ENCODE data around the gene SCAPER. TPM values are rescaled to one million over a fixed set of nuclear protein-coding genes. Genes with fewer than 3 reads are reported as not detected.
"Not testable (repeated sequence)": the region's sequence is repeated elsewhere in the genome, so short reads cannot be mapped to it uniquely, and the experiment has no call there.

SCAPER gene
- total RNA-seq, 1 donor from 2014 or later, result 21.5 TPM

DNA sequence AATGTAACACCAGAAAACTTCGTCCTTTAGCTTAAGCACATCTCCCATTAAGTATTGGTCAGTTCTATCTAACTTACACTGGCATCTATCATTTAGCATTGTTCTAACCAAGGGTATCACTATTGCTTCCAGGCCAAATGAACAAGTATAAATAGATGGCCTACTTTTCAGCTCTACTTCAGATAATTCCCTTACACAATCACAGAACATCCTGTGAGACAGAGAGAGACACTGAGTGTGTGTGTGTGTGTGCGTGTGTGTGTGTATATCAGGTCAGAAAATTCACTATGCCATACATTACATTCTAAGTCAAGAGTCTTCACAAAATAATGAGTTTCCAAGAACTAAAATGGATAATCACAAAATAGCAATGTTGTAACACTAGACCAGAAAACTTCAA lies 39.1 kb downstream of the SCAPER start:
- DNase-seq (ENCODE audit: low spot score), result no peak
- peaks cover 4% of the 10 kb centered on the region for H3K27me3 Mint-ChIP-seq (ENCODE audit: insufficient read depth)
- H3K4me1 Mint-ChIP-seq (ENCODE audit: low read depth), result peaks cover 19% of the 10 kb centered on the region
- peaks cover 8% of the 10 kb centered on the region for H3K36me3 Mint-ChIP-seq (ENCODE audit: low read depth)
- H3K4me3 Mint-ChIP-seq, result no peak overlapping the region
- no peaks in the 10 kb centered on the region for H3K9me3 Mint-ChIP-seq
- H3K27ac Mint-ChIP-seq, result no peak overlapping the region
- intact Hi-C loops (cut with micrococcal nuclease), result loop anchor here (1.0 to 5.0 kb wide), 4 partner anchors 223 to 675 kb away; partner anchors contain the start of gene ISL2

DNA sequence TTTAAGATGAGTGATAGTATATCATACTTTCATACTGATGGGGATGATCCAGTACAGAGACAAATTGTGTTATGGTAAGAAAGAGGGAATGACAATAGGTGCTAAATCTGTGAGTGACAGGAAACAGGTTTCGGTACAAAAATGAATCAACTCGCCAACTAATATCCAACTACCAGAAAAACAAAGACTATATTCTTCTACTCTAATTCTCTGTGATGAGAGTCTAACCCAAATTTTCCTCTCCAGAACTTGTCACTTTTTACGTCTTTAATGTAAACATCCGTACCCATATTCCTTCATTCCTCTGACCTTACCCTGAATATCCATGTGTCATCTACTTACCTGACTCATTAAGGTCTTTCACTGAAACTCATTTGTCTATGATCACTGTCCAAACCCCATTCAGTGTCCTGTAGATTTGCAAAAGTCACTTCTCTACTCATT lies 39.6 kb downstream of the SCAPER start:
- no peak for DNase-seq (ENCODE audit: low spot score)
- intact Hi-C loops (cut with micrococcal nuclease), result loop anchor here (2.0 to 5.0 kb wide), 2 partner anchors 291 to 528 kb away; partner anchors contain the start of gene ISL2
- no peak overlapping the region for H3K27ac Mint-ChIP-seq
- peaks cover 8% of the 10 kb centered on the region for H3K36me3 Mint-ChIP-seq (ENCODE audit: low read depth)
- H3K4me1 Mint-ChIP-seq (ENCODE audit: low read depth), result peaks cover 19% of the 10 kb centered on the region
- H3K4me3 Mint-ChIP-seq, result no peak overlapping the region
- no peaks in the 10 kb centered on the region for H3K9me3 Mint-ChIP-seq
- H3K27me3 Mint-ChIP-seq (ENCODE audit: insufficient read depth), result peaks cover 4% of the 10 kb centered on the region

DNA sequence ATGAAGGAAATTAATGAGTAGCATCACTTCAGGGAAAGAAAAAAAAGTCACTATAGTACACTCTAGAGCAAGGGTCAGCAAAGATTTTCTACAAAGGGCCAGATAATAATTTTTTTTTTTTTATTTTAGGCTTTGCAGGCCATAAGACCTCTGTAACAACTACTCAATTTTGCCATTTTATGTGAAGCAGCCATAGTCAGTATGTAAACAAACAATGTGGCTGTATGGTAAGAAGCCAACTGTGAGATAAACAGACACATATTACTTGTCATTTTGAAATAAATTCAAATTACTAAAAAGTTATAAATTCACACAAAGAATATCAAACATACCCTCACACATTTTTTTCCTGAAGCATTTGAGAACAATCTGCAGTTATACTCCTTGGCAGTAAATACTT lies 40.6 kb downstream of the SCAPER start:
- H3K27me3 Mint-ChIP-seq (ENCODE audit: insufficient read depth), result peaks cover 4% of the 10 kb centered on the region
- intact Hi-C loops (cut with micrococcal nuclease), result loop anchor here (2.0 kb wide), 1 partner anchor 290 kb away; no protein-coding TSS in a partner anchor
- H3K4me1 Mint-ChIP-seq (ENCODE audit: low read depth), result peaks cover 19% of the 10 kb centered on the region
- no peaks in the 10 kb centered on the region for H3K9me3 Mint-ChIP-seq
- H3K4me3 Mint-ChIP-seq, result no peak overlapping the region
- no peak for DNase-seq (ENCODE audit: low spot score)
- no peak overlapping the region for H3K27ac Mint-ChIP-seq
- peaks cover 4% of the 10 kb centered on the region for H3K36me3 Mint-ChIP-seq (ENCODE audit: low read depth)

DNA sequence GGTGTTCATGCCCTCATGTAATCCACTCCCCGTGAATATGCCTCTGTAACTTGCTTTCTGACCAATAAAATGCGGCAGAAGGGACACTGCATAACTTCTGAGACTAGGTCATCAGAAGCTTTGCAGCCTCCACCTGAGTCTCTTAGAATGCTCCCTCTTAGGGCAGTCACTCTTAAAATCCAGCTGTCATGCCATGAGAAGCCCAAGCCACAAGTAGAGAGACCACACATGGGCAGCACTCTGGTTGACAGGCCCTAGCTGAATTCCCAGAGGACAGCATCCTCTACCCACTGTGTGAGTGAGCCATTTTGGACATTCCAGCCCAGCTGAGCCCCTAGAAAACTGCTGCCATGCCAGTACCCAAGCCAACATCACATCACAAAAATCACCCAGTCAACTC lies 41.4 kb downstream of the SCAPER start:
- Mint-ChIP-seq H3K4me3 (no peak overlapping the region), H3K27me3 (ENCODE audit: insufficient read depth) (no peaks in the 10 kb centered on the region), H3K36me3 (ENCODE audit: low read depth) (peaks cover 5% of the 10 kb centered on the region), H3K4me1 (ENCODE audit: low read depth) (peaks cover 19% of the 10 kb centered on the region), H3K27ac (no peak overlapping the region), H3K9me3 (no peaks in the 10 kb centered on the region)
- no peak for DNase-seq (ENCODE audit: low spot score)
- intact Hi-C loops (cut with micrococcal nuclease), result loop anchor here (2.0 kb wide), 1 partner anchor 289 kb away; no protein-coding TSS in a partner anchor

DNA sequence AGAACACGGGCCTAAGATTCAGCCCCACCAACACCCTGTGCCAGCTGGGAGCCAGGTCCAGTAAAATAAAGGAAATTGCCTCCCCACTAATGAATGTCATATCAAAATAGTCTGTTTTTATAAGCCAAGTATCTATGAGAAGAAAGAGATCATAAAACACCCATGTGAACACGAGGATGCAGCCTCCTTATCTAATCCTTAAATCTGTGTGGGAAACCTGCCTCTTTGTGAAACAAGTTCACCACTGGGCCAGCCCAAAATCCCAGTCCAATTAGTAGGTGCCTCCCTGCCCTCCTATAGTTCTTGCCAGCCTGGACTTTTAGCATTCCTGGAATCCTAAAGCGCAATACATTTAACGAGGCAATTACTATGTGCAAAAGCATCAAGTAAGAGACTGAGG lies 42.0 kb downstream of the SCAPER start:
- Mint-ChIP-seq H3K36me3 (ENCODE audit: low read depth) (peaks cover 7% of the 10 kb centered on the region), H3K27ac (no peak overlapping the region), H3K4me3 (no peak overlapping the region), H3K9me3 (no peaks in the 10 kb centered on the region), H3K4me1 (ENCODE audit: low read depth) (peaks cover 19% of the 10 kb centered on the region), H3K27me3 (ENCODE audit: insufficient read depth) (no peaks in the 10 kb centered on the region)
- DNase-seq (ENCODE audit: low spot score), result no peak
- intact Hi-C loops (cut with micrococcal nuclease), result no loop called here

DNA sequence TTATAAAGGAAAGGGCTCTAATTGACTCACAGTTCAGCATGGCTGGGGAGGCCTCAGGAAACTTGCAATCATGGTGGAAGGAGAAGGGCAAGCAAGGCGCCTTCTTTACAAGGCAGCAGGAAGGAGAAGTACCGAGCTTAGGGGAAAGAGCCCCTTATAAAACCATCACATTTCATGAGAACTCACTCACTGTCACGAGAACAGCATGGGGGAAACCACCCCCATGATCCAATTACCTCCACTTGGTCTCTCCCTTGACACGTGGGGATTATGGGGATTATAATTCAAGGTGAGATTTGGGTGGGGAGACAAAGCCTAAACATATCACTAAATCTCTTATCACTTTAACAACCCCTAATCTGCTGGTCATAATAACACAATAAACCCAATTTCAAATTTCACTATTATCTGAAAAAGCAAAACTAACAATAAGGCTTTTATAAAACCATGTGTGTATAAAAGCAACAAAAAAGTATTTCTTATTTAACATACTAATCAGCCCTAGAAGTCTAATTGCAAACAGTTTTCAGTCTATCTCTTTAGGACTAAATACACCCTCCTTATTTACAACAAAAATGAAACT lies 43.2 kb downstream of the SCAPER start:
- no peak overlapping the region for H3K4me3 Mint-ChIP-seq
- no peaks in the 10 kb centered on the region for H3K27me3 Mint-ChIP-seq (ENCODE audit: insufficient read depth)
- DNase-seq (ENCODE audit: low spot score), result no peak
- peaks cover 7% of the 10 kb centered on the region for H3K36me3 Mint-ChIP-seq (ENCODE audit: low read depth)
- H3K9me3 Mint-ChIP-seq, result no peaks in the 10 kb centered on the region
- peaks cover 19% of the 10 kb centered on the region for H3K4me1 Mint-ChIP-seq (ENCODE audit: low read depth)
- intact Hi-C loops (cut with micrococcal nuclease), result no loop called here
- no peak overlapping the region for H3K27ac Mint-ChIP-seq

DNA sequence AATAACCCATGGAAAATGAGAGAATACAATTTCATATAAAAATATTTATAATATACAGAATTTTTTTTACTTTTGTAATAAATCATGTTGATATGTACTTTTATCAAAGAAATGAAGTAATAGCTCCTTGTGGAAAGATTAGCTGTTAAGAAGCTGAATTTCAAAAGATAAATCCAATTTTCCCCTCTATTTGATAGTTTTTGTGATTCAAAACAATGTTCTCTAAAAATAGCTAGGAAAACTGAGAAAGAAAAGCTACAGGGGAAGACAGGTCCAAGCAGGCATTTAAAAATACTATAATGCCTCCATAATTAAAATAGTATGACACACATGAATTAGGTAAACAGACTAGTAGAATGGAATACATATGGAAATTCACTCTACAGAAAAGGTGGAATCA lies 44.9 kb downstream of the SCAPER start:
- DNase-seq (ENCODE audit: low spot score), result no peak
- Mint-ChIP-seq H3K36me3 (ENCODE audit: low read depth) (peaks cover 17% of the 10 kb centered on the region), H3K4me3 (no peak overlapping the region), H3K27me3 (ENCODE audit: insufficient read depth) (no peaks in the 10 kb centered on the region), H3K27ac (no peak overlapping the region), H3K4me1 (ENCODE audit: low read depth) (peaks cover 8% of the 10 kb centered on the region), H3K9me3 (peaks cover 9% of the 10 kb centered on the region)
- intact Hi-C loops (cut with micrococcal nuclease), result no loop called here

DNA sequence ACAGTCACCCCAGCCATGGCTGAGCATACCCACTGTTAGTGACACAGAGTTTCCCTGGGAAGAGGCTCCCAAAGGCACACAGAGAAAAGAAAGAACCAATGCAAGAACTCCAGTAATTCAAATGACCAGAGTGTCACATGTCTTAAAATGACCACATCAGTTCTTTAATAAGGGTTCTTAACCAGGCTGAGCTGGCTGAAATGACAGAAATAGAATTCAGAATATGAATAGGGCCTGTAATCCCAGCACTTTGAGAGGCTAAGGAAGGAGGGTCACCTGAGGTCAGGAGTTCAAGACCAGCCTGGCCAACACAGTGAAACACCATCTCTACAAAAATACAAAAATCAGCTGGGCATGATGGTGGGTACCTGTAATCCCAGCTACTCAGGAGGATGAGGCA lies 54.8 kb downstream of the SCAPER start:
- H3K4me3 Mint-ChIP-seq; DNase-seq (ENCODE audit: low spot score); intact Hi-C loops (cut with micrococcal nuclease); H3K27ac Mint-ChIP-seq; H3K4me1 Mint-ChIP-seq (ENCODE audit: low read depth); H3K27me3 Mint-ChIP-seq (ENCODE audit: insufficient read depth): not testable (repeated sequence)
- Mint-ChIP-seq H3K9me3 (peaks cover 37% of the 10 kb centered on the region), H3K36me3 (ENCODE audit: low read depth) (peaks cover 56% of the 10 kb centered on the region)

DNA sequence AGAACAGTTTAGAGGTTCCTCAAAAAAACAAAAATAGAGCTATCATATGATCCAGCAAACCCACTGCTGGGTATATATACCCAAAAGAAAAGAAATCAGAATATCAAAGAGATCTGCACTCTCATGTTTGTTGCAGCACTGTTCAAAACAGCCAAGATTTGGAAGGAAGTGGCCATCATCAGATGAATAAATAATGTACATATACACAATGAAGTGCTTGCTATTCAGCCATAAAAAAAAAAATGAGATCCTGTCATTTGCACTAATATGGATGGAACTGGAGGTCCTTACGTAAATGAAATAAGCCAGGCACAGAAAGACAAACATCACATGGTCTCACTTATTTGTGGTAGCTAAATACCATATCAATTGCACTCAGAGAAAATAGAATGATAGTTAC lies 58.4 kb downstream of the SCAPER start:
- no peak for DNase-seq (ENCODE audit: low spot score)
- Mint-ChIP-seq H3K27ac (no peak overlapping the region), H3K4me3 (no peak overlapping the region), H3K9me3 (peaks cover 11% of the 10 kb centered on the region), H3K4me1 (ENCODE audit: low read depth) (peaks cover 9% of the 10 kb centered on the region), H3K36me3 (ENCODE audit: low read depth) (peaks cover 30% of the 10 kb centered on the region), H3K27me3 (ENCODE audit: insufficient read depth) (no peaks in the 10 kb centered on the region)
- intact Hi-C loops (cut with micrococcal nuclease), result no loop called here

DNA sequence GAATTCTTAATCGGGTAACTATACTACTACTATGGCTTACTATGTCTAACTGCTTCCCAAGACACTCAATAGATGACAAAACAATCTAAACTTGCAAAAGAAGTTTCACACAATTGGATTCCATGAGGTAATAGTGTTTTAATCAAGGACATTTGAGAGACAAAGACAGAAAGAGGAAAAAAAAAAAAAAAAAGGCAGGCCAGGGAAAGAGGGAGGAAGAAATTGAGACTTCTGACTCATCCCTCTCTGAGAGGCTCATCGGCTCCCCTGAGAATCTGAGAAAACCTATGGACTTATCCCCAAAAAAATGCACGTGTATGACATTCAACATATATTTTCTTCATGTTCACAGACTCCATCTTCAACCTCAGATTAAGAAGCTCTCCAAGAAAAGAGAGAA lies 61.0 kb downstream of the SCAPER start:
- DNase-seq (ENCODE audit: low spot score), result no peak
- Mint-ChIP-seq H3K27me3 (ENCODE audit: insufficient read depth) (no peaks in the 10 kb centered on the region), H3K9me3 (no peaks in the 10 kb centered on the region), H3K27ac (no peak overlapping the region), H3K36me3 (ENCODE audit: low read depth) (peaks cover 9% of the 10 kb centered on the region), H3K4me3 (no peak overlapping the region), H3K4me1 (ENCODE audit: low read depth) (peaks cover 9% of the 10 kb centered on the region)
- intact Hi-C loops (cut with micrococcal nuclease), result no loop called here

DNA sequence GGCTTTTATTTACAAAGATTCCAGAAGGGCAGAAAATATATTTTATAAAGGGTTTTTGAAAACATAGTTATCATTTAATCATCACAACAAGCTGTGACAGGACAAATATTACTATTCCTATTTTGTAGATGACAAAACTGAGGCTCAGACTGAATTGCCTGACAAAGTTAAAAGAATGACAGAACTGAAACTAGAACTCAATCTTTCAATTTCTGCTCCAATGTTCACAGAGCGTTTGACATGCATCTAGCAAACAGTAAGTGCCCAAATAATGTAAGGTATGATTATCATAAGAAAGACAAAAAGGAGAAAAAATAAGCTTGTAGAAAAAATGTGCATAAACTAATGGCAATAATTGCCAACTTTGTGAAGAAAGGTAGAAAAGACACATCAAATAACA lies 61.9 kb downstream of the SCAPER start:
- Mint-ChIP-seq H3K4me3 (no peak overlapping the region), H3K27me3 (ENCODE audit: insufficient read depth) (no peaks in the 10 kb centered on the region), H3K36me3 (ENCODE audit: low read depth) (peaks cover 7% of the 10 kb centered on the region), H3K9me3 (no peaks in the 10 kb centered on the region), H3K27ac (no peak overlapping the region), H3K4me1 (ENCODE audit: low read depth) (peaks cover 9% of the 10 kb centered on the region)
- intact Hi-C loops (cut with micrococcal nuclease), result no loop called here
- DNase-seq (ENCODE audit: low spot score), result no peak

DNA sequence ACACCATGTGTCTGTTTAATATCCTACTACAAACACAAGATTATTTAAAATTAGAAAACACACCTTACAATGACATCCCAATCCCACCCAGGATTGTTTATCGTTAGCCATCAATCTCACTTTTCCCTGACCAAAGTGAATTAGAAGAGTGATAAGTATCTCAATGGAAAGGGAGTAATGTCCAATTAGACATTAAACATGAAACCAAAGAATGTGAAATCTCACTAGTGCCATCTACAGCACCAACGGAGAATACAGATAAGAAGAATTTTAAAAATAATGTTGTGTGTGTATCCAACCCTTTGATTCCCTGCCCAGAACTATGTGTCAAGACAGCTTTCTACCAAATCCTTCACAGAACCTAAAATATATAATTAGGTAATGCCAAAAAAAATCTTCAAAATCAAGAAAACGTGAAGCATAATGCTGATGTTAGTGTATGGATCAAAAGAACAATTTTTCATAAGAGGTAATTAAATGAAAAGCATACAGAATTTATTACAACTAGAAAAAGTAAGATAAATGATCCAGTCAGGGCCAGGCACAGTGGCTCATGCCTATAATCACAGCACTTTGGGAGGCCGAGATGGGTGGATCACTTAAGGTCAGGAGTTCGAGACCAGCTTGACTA lies 64.2 kb downstream of the SCAPER start:
- no peaks in the 10 kb centered on the region for H3K9me3 Mint-ChIP-seq
- no peak overlapping the region for H3K4me3 Mint-ChIP-seq
- peaks cover 9% of the 10 kb centered on the region for H3K4me1 Mint-ChIP-seq (ENCODE audit: low read depth)
- intact Hi-C loops (cut with micrococcal nuclease), result loop anchor here (2.0 kb wide), 2 partner anchors 198 to 606 kb away; no protein-coding TSS in a partner anchor
- no peak overlapping the region for H3K27ac Mint-ChIP-seq
- H3K36me3 Mint-ChIP-seq (ENCODE audit: low read depth), result peaks cover 7% of the 10 kb centered on the region
- no peak for DNase-seq (ENCODE audit: low spot score)
- H3K27me3 Mint-ChIP-seq (ENCODE audit: insufficient read depth), result no peaks in the 10 kb centered on the region

DNA sequence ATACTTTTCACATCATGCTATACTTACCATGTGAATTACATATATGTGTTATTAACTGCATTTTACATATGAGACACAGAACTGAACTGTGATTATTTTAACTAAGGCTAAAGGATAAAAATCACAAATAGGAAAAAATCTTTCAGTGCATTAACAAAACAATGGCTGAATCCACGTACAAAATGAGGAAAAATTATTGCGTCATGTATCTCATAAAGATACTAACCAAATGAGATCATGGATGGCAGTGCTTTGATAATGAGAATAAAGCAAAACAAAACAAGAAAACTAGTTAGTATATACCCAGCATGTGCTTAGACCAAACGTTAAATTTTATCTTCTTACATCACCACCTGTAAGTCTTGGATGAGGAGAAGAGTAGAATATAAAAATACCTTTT lies 66.0 kb downstream of the SCAPER start:
- peaks cover 9% of the 10 kb centered on the region for H3K36me3 Mint-ChIP-seq (ENCODE audit: low read depth)
- intact Hi-C loops (cut with micrococcal nuclease), result no loop called here
- no peak for DNase-seq (ENCODE audit: low spot score)
- peaks cover 11% of the 10 kb centered on the region for H3K9me3 Mint-ChIP-seq
- H3K27ac Mint-ChIP-seq, result no peak overlapping the region
- peaks cover 4% of the 10 kb centered on the region for H3K4me1 Mint-ChIP-seq (ENCODE audit: low read depth)
- H3K27me3 Mint-ChIP-seq (ENCODE audit: insufficient read depth), result no peaks in the 10 kb centered on the region
- H3K4me3 Mint-ChIP-seq, result no peak overlapping the region

Measured in activated T-helper 1 cell treated with anti-CD3 and anti-CD28 coated beads, Interleukin-12 subunit alpha, Interleukin-12 subunit beta, Interleukin-2, Interleukin-4 antibody, amounts not matched to agents 30 ng/mL and 10 ng/mL and 1 ng/mL, durations not matched to agents 14 hours and 24 hours and 36 hours (primary cell).